HG03521 (cell line): Measurements from ENCODE around the gene NFATC2.
"Not testable (repeated sequence)": the region's sequence is repeated elsewhere in the genome, so short reads cannot be mapped to it uniquely, and the experiment has no call there.

Experiments used
- ATAC-seq: cut with Tn5 transposase; IDR thresholded peaks from one replicate; pipeline ENCODE4 v1.9.1; 2021; ENCODE audit warnings: mild to moderate bottlenecking, moderate library complexity; ENCODE audit not compliant: unreplicated experiment

The NFATC2 gene

GRCh38 chr20:51541189-51542032 is 1.1 kb downstream of the NFATC2 start:
- no peak for ATAC-seq

DNA sequence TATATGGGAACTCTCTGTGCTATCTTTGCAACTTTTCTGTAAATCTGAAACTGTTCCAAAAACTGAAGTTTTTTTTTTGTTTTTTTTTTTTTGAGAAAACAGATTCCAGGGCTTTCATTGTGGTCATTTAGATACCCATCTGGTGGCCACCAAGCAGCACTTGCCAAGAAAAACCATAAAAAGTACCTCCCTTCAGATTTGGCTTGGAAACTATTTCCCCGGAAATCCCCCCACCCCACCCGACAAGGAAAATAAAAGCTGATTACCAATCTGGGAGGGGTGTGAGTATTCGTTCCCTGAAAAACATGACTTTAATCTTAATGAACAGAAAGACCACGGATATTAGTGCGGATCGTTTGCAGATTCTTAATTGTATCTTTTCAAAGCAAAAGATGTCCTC is 1.9 kb downstream of the NFATC2 start:
- ATAC-seq, result no peak

GRCh38 chr20:51540074-51540473 is 2.4 kb downstream of the NFATC2 start:
- ATAC-seq, result not testable (repeated sequence)

DNA sequence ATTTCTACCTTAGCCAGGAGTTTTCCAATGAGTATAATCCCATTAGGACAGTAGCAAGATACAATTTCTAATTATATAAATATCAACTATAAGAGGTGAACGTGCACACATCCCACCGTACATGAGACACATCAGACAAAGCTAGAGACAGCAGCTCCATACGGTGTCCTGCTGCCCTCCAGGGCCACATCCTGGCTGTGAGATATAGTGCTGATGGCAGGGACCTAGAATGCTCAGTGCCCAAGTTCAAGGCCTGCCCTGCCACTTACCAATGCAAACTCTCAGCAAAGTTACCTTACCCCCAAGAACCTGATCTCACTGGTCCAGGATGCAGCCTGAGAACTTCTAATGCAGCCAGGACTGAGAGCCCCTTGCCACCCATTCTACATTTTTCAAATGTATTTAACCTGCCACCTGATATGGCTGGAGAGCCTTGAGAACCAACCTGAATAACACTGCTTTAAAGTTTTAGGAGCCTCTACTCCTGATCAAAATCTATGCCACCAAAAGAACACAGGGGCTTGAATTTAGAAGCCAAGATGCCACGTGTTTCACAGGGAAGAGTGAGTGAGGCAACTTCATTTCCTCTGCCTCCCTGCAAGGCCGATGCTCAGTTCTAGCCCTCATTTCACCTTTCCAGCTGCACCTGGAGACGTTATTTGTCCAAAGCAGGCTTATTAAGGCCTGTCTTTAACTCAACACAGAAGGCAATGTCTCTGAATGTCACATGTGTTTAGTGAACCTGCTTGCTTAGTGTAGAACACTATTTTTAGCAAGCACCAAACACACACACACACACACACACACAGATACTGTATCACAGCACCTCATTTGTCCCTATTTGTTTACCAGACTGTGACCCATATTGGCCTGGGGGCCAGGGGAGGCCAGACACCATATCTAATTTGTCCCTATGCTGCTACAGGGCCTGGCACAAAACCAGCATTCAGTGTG is 6.1 kb downstream of the NFATC2 start:
- ATAC-seq, result no peak

DNA sequence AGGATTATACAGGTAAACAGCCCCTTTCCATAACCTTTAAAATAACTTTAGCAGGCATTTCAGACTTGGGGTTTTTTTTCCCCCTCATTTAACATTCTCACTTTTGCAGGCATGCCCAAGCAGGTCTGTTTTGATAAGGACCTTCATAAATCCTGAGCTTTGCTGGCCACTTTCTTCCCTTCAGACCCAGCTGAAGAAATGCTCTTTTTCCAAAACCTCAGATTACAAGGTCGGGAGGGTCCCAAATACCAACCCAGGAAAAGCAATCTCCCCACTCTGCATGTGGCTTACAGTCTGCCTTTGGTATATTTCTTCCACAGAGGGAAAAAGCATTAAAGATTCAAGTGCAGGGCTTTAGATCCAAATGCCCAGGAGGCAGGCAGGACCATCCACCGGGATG is 6.8 kb downstream of the NFATC2 start:
- ATAC-seq, result no peak

DNA sequence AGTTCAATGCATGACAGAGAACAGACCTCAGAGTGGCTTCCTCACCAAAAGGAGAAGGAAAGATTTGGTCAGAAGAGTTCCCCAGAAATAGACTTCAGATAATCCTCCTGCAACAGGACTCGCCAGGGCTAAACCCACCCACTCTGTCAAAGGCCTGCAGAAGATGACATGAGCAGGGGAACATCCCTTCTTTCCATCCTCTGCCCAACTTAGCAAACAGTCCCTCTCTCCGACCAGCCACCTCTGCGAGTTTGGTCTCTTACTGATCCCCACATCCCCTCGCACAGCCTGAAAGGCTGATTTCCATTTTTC is 7.5 kb downstream of the NFATC2 start:
- ATAC-seq, result no peak

GRCh38 chr20:51533291-51534172 is 9.0 kb downstream of the NFATC2 start:
- ATAC-seq, result no peak

DNA sequence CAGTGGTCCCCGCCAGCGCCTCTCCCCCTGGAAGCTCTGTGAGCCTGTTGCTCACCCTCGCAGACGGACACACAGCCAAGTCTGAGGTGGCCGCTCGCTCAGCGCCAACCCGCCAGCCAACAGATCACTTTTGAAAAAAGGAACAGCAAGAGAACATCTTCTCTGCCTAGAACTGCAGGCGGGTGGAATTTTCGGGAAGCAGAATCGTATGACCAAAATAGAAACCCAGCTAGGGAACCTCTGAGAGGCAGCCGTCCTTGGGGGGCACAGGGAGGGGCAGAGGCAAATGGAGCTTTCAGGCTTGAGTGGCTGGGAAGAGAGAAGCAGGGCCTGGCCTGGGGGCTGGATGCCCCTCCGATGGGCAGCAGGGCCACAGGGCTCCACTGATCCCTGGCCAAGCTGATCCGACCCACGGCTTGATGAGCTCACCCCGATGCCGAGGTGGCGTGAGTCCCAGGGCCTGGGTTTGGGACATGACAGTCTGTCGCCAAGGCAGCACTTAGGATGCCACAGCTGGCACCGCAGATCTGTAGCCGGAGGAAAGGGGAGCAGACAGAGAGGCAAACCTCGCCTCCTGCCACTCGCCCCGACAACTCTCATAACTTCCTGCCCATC is 9.8 kb downstream of the NFATC2 start:
- no peak for ATAC-seq

- ATAC-seq, result no peak
Observed at GRCh38 chr20:51531712-51532456, 10.6 kb downstream of the NFATC2 start.

DNA sequence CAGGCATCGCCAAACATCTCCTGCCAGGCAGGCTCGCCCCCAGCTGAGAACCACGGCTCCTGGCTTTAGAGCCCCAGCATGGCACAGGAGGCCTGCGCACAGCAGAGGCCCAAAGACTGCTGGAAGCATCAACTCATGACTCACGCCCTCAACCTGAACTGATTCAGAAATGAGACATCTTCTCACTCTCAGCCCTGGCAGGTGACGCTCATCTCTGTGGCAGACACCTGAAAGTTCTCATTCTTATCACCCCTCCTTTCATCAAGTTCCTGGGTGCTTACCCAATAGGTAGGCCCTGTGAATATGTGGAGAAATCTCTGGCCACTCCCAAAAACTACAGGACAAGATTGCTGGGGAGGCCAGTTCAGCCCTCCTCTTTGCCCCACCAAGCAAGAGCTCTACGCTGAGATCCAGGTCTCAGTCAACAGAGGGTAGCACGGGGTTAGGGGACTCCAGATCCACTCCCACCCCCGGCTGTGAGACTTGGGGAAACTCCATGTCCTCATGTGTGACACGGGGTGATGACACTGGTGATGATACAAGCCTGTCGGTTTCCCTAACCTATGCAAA is 11.3 kb downstream of the NFATC2 start:
- ATAC-seq, result no peak

- no peak for ATAC-seq
Observed at GRCh38 chr20:51529758-51530157, 12.8 kb downstream of the NFATC2 start.

DNA sequence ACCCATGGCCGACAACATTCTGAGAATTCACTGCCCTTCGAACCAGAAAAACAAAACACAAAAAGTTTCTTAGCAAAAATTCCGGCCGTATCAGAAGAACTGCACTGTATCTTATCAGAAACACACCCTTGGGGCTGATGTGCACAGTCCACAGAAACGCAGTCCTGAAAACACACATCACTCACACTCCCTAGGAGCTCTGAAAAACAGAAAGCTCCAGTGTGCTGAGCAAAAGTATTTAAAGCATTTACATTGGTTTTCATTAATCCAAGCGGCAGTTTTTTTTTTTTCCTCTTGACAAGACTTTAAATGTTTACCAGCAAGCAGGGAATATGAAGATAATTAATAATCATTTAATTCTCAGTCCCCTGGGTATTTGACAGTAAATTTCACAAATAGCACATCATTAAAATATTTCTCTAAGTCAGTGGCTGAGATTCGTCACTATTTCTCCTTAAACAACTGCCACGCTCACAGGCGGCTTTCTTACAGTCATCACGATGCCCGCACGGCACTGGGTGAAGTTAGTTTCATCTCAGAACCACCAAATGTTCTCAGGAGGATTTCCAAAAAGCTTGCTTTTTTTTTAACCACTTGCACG is 13.3 kb downstream of the NFATC2 start:
- ATAC-seq, result no peak

- no peak for ATAC-seq
Observed at GRCh38 chr20:51528263-51529027, 14.1 kb downstream of the NFATC2 start.

GRCh38 chr20:51526754-51527153 is 15.8 kb downstream of the NFATC2 start:
- no peak for ATAC-seq

GRCh38 chr20:51526106-51526470 is 16.4 kb downstream of the NFATC2 start:
- ATAC-seq, result no peak

DNA sequence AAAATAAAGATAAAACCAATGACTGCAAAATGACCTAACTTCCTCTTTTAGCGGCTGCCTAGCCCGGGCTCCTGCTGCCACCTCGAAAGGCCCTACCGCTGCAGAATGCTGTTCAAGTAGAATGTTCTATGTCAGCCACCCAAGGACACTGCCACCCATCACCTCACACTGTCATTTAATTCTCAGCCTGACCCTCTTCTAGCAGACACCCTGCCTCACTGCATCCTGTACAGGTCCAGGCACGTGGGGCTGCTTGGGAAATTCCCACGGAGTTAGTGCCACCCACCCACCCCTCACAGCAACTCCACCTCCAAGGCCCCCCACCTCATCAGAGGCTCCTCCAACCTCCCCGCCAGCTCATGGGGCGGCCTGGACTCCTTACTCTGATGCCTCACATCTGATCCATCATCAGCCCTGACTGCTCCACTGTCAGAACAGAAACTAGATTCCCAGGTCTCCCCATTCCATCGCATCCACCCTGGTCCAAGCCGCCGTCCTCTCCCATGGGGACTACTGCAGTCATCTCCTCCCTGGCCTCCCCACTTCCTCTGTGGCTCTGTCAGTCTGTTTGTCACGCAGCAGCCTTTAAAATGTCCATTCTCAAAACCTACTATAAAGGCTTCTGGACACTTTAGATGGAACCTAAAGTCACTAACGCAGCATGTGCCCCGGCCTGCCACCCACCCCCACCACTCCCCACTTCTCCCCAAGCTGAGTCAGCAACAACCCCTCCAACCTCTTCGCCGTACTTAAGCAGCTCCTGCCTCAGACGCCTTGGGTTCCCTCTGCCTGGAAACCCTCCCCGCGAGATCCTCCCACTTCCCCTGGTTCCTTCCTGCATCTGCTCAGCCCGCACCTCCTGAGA is 17.0 kb downstream of the NFATC2 start:
- no peak for ATAC-seq

GRCh38 chr20:51523276-51524013 is 19.1 kb downstream of the NFATC2 start:
- no peak for ATAC-seq
